HG03442 (cell line): ENCODE results near the gene PSMG2.
A peak's percentile ranks its signal among the peaks of the same experiment; 100 is the strongest.

Experiments used
- ATAC-seq: cut with Tn5 transposase; IDR thresholded peaks from one replicate; pipeline ENCODE4 v1.9.1; 2021; ENCODE audit warnings: mild to moderate bottlenecking, moderate library complexity; ENCODE audit not compliant: unreplicated experiment

PSMG2 gene

GRCh38 chr18:12702221-12703095, at the start of gene PSMG2, which contains the start of gene CEP76:
Gene PSMG2 (plus strand): TSS chr18:12703042. CDS start chr18:12703108, 66 bp downstream.
Gene CEP76 (minus strand): TSS chr18:12702723. CDS start chr18:12702548, 175 bp downstream.
- ATAC-seq = peak; percentile 83

- no peak for ATAC-seq
Observed at GRCh38 chr18:12654971-12655370, 47.9 kb upstream of the PSMG2 start.

GRCh38 chr18:12656605-12656937, 46.3 kb upstream of the PSMG2 start:
- no peak for ATAC-seq

DNA sequence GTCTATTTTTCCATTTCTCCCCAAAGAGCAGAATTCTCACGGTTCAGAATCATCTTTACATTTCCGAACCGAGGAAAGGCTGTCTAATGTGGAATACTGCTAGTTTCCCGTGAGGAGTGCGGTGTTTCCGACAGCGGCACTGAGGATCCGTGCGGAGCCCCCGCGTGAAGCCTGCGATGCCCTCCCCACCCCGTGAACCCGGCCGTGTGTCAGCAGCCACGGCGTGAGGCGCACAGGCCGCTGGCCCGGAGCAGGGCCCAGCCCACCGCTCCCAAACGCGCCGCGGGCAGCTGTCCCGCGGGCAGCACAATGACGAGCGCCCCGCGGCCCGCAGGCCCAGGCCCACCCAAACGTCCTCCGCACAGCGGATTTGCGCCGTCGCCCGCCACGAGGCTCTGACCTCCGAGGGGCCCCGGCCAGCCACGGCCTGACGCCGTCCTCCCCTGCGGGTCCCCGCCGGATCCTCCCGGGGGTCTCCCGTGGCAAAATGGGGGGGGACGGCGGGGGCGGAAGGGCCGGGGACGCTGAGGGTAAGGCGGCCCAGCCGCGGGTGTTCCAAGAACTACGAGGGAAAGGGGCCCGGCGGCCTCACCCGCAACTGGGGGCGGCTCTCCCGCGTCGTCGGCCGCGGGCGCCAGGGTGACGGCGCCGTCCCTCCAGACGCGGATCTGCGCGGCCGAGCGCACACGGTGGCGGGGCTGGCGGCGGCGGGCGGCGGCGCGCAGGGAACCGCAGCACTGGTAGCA, 45.7 kb upstream of the PSMG2 start:
- ATAC-seq = peak; percentile 47

GRCh38 chr18:12657684-12658425, 45.0 kb upstream of the PSMG2 start, which contains the start of gene SPIRE1:
Gene SPIRE1 (minus strand): TSS chr18:12658107. CDS start chr18:12657866, 241 bp downstream.
- peak; percentile 72 for ATAC-seq

DNA sequence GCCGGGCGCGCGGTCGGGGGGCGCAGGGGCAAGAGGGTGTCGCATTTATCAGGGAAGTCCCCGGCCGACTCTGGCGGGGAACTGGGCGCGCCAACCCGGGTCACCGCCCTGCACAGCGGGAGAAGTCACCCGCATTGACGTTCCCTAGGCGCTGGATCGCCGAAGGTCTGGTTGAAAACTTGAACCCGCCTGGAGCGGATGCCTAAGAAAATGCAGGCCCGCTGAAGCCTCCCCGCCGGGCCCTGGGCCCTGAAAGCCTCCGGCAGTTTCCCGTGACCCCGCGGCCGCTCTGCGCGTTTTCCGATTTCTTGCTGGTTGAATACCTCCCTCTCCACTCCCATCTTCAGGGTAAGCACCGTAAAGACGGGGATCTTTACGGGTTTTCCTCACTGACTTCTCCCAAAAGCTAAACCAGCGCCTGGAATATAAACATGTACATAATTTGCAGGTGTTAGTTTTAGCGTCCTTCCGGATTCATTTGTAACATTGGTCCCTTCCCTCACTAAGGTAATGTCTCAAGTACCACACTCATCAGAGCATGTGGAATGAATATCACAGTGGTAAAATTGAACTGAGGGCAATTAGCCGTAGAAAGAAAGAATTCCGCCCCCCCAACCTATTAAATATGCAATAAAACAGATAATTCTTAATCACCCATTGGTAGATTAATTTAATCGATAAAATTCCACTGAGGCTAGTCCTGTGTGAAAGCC, 44.3 kb upstream of the PSMG2 start:
- no peak for ATAC-seq

- no peak for ATAC-seq
Observed at GRCh38 chr18:12659904-12660605, 42.8 kb upstream of the PSMG2 start.

DNA sequence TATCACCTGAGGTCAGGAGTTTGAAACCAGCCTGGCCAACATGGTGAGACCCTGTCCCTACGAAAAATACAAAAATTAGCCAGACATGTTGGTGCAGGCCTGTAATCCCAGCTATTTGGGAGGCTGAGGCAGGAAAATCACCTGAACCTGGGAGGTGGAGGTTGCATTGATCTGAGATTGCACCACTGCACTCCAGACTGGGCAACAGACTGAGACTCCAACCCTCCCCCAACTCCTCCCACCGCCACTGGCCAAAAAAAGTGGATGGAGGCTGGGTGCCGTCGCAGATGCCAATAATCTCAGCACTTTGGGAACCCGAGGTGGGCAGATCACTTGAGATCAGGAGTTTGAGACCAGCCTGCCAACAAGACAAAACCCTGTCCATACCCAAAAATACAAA, 34.8 kb upstream of the PSMG2 start:
- no peak for ATAC-seq

GRCh38 chr18:12679183-12679786, 23.6 kb upstream of the PSMG2 start:
- no peak for ATAC-seq

GRCh38 chr18:12686100-12686499, 16.7 kb upstream of the PSMG2 start:
- ATAC-seq = no peak

DNA sequence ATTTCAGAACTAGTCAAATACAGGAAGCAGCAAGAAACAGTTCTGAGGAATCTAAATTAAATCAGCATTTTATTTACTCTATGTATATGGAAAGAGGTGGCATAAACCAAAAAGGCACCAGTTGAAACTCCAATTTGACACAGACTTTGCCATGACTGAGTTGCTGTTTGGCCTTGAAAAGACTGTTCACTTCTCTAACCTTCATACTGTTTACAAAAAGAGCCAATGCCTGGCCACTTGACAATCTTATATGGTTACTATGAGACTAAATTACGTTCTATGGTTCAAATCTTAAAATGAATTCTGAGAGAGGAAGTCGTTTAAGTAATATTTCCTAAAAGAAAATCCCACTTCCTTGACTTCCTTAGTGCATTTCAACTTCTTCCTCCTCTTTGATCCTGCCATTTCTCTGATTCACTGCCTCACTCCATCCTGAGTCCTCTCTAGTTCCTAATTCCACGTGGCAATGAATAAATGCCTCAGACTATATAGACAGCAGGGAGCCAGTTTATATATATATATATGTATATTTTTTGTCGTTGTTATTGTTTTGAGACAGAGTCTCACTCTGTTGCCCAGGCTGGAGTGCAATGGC, 13.5 kb upstream of the PSMG2 start:
- no peak for ATAC-seq

- no peak for ATAC-seq
Observed at GRCh38 chr18:12692206-12692605, 10.6 kb upstream of the PSMG2 start.

DNA sequence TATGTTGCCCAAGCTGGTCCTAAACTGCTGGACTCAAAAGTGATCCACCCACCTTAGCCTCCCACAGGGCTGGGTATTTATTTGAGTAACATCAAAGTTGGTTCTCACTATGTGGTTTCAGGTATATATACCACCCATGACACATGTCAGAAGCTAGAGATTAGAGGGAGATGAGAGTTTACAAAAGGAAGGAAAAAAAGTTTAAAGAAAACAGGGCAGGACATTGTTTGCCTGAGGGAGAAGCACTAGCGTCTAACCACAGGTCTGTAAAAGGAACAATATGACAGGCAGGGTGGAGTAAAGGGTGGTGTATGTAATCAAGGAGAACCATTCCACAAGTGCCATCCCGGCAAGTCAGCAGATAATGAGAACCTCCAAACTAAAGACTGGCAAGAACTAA, 8.8 kb upstream of the PSMG2 start:
- ATAC-seq = no peak

DNA sequence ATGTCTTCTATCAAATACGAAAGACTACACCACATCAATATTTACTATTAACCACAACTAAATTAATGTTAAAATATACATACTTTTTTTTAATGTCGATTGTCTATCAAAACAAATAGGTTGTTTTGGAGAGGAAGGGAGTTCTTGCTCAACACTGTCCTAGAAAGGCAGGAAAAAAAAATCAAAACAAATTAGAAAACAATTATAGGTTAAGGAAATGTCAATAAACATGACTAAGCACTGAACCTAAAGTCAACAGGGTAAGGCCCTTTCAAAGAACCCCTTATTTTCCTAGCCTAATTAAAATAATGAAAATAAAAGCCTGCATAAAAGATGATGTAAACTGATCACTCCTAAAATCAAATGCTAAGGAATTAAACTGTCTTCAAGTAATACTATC, 3.1 kb upstream of the PSMG2 start:
- ATAC-seq = no peak

DNA sequence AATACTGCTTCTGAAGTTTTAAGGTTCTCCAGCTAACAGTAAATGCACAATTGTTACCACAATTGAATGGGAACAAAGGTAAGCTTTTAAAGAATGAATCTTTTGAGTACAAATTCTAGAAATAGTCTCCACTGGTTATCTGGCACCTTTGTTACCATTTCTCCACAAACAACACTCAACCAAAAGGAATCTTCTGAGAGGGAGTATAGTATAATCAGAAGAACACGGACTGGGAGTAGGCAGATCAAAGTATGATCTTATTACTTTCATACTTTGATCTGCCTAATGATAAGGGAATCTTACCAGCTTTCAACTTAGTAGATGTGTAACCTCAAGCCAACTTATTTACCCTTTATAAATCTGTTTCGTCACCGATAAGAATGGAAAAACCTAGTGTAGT, 1.7 kb upstream of the PSMG2 start:
- no peak for ATAC-seq

- ATAC-seq = no peak
Observed at GRCh38 chr18:12703096-12703567, 290 bp downstream of the PSMG2 start.

- ATAC-seq = no peak
Observed at GRCh38 chr18:12703664-12704063, 822 bp downstream of the PSMG2 start.

DNA sequence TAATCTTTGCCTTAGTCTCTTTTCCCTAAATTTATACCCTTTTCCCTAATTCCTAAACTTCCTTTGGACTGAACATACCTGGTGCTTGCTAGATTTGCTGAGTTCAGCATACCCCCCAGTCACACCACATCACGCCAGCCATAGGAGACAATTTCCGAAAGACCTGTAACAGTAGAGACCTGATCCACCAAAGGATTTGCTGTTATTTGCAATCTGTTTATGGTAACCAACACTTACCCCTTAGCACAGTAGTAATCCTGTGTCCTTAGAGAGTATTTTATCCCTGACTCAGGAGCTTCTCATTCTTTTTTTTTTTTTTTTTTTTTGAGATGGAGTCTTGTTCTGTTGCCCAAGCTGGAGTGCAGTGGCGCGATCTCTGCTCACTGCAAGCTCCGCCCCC, 8.6 kb downstream of the PSMG2 start:
- no peak for ATAC-seq
